Vagina (tissue), 2 donors: ENCODE data around the gene PFKL.

Source experiments
- CTCF ChIP-seq, 3 experiments: fragments of 450-650 bp in 2 of 3; fragments of 200-600 bp in 1 of 3; sonication (generic) in 1 of 3; IDR thresholded peaks; one replicate each; pipeline ENCODE4 v1.5.1; 2017 to 2019; ENCODE audit warnings: antibody characterized with exemption in 3 of 3, mild to moderate bottlenecking in 2 of 3, moderate library complexity in 2 of 3
- POLR2A ChIP-seq, 2 donors: fragments of 450-650 bp; IDR thresholded peaks; one replicate each; pipeline ENCODE4 v1.6.1; 2017; ENCODE audit warnings: antibody characterized with exemption in 2 of 2, mild to moderate bottlenecking in 2 of 2, moderate library complexity in 2 of 2

- no peak for TF ChIP-seq CTCF (IDR thresholded peaks at IDR 0.05)
- TF ChIP-seq POLR2A (IDR thresholded peaks at IDR 0.05): no peak
These were observed 26.8 kb upstream of the PFKL start for GRCh38 chr21:44273046-44273445.
